Uterus (tissue), 4 donors: ENCODE measurements around the gene JUNB. TPM values are rescaled to one million over a fixed set of nuclear protein-coding genes. Genes with fewer than 3 reads are reported as not detected.

Experiments
- DNase-seq, 2 donors: peaks; one replicate each; pipeline ENCODE4 v3.0.0-alpha.2; 2019 to 2020
- H3K27ac ChIP-seq, 2 donors: fragments of 200-600 bp; sonication (generic); 1 replicate in 1 of 2; 2 replicates in 1 of 2; pipeline ENCODE4 v1.5.1; 2016 to 2018
- H3K27me3 ChIP-seq, 2 donors: fragments of 200-600 bp; sonication (generic); one replicate each; pipeline ENCODE4 v1.5.1; 2018 to 2019; ENCODE audit warnings: control low read depth in 1 of 2
- H3K36me3 ChIP-seq, 2 donors: fragments of 200-600 bp; sonication (generic); one replicate each; pipeline ENCODE4 v1.5.1; 2019; ENCODE audit warnings: control low read depth in 1 of 2
- H3K4me1 ChIP-seq, 2 donors: fragments of 200-600 bp; sonication (generic); one replicate each; pipeline ENCODE4 v1.5.1; 2018 to 2019; ENCODE audit warnings: control low read depth in 1 of 2
- H3K4me3 ChIP-seq, 2 donors: fragments of 200-600 bp; sonication (generic); 1 replicate in 1 of 2; 2 replicates in 1 of 2; pipeline ENCODE4 v1.5.1; 2018 to 2019; ENCODE audit warnings: mild to moderate bottlenecking in 1 of 2
- H3K9me3 ChIP-seq, 2 donors: fragments of 200-600 bp; sonication (generic); one replicate each; pipeline ENCODE4 v1.5.1; 2019; ENCODE audit warnings: control low read depth in 1 of 2
- POLR2A ChIP-seq, 2 donors: fragments of 450-650 bp; IDR thresholded peaks; one replicate each; pipeline ENCODE4 v1.6.1; 2016; ENCODE audit warnings: antibody characterized with exemption in 2 of 2, mild to moderate bottlenecking in 1 of 2, moderate library complexity in 1 of 2
- intact Hi-C: fragments of 100-400 bp; cut with DNase I; formaldehyde crosslinking; loops from one replicate; pipeline ENCODE4 v1.15.1; 2023; ENCODE audit warnings: low total_unique reads
- total RNA-seq, 4 donors: library from RNA; depleted of rRNA in 3 of 4; stranded (reverse); fragments of >200 nt in 3 of 4; gene quantifications; one replicate each; pipeline versions ENCODE4 v1.1.0 to v1.2.4, GENCODE V29; 2014 to 2023
- TF ChIP-seq, protein P1 (sequence below), 4 experiments: fragments of 200-600 bp in 2 of 4; fragments of 450-650 bp in 2 of 4; sonication (generic) in 2 of 4; IDR thresholded peaks; one replicate each; pipeline ENCODE4 v1.5.1; 2016 to 2019; ENCODE audit warnings: antibody characterized with exemption in 4 of 4, mild to moderate bottlenecking in 2 of 4, moderate library complexity in 1 of 4
- donor health status: DM: yes; HTN: yes; CAD: no.

The JUNB gene
- total RNA-seq, 4 donors from 2014 or later: 47.4 to 417 (median 81.5) TPM

DNA sequence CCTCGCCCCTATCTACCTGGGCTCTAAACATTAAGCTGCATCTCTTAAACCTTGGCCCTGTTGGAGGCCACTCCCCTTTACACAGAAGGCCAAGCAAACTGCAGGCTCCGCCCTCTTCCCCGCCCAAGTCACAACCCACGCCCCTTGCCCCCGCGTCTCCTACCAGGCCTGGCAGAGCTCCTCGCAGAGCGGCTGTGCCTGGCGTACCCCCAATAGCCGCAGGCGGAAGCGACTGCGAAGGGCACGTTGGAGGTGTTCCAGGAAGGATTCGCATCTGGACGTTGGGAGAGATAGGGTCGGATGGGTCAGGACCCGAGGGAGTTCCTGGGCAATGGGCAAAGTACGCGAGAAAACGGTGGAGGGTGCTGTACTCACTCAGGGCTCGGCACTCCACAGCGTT, 37.2 kb downstream of the JUNB start:
- TF ChIP-seq, protein P1, sequence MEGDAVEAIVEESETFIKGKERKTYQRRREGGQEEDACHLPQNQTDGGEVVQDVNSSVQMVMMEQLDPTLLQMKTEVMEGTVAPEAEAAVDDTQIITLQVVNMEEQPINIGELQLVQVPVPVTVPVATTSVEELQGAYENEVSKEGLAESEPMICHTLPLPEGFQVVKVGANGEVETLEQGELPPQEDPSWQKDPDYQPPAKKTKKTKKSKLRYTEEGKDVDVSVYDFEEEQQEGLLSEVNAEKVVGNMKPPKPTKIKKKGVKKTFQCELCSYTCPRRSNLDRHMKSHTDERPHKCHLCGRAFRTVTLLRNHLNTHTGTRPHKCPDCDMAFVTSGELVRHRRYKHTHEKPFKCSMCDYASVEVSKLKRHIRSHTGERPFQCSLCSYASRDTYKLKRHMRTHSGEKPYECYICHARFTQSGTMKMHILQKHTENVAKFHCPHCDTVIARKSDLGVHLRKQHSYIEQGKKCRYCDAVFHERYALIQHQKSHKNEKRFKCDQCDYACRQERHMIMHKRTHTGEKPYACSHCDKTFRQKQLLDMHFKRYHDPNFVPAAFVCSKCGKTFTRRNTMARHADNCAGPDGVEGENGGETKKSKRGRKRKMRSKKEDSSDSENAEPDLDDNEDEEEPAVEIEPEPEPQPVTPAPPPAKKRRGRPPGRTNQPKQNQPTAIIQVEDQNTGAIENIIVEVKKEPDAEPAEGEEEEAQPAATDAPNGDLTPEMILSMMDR (IDR thresholded peaks at IDR 0.05): no peak
- TF ChIP-seq POLR2A (IDR thresholded peaks at IDR 0.05): no peak
- no peak overlapping the region for H3K4me3 ChIP-seq
- H3K4me1 ChIP-seq: no peaks in the 10 kb centered on the region
- H3K9me3 ChIP-seq: no peaks in the 10 kb centered on the region
- intact Hi-C loops: no loop called here
- no peaks in the 10 kb centered on the region for H3K36me3 ChIP-seq
- H3K27me3 ChIP-seq: peaks cover 28 to 61% of the 10 kb centered on the region in 2 donors
- no peak overlapping the region for H3K27ac ChIP-seq
- no peak for DNase-seq

DNA sequence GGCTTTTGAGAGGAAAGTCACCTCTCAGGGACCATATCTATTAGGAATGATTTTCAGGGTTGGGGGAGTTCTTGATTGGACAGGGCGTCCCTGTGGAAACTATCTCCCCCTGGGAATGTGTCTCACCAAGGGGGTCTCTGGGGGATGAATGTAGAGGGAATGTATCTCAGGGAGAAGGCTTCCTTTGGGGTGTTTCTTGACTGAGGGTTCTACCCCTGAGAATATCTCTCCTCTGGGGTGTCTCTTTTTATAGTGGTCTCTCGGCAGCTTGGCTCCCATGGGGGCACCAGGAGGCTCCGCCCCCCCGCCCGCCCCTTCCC, 42.1 kb downstream of the JUNB start:
- Histone ChIP-seq H3K9me3 (no peaks in the 10 kb centered on the region), H3K4me3 (no peak overlapping the region), H3K4me1 (peaks cover 0 to 7% of the 10 kb centered on the region in 2 donors), H3K36me3 (no peaks in the 10 kb centered on the region), H3K27me3 (peaks cover 47 to 61% of the 10 kb centered on the region in 2 donors), H3K27ac (no peak overlapping the region)
- DNase-seq: no peak
- intact Hi-C loops: no loop called here
- no peak for TF ChIP-seq POLR2A (IDR thresholded peaks at IDR 0.05)
- TF ChIP-seq, protein P1 (IDR thresholded peaks at IDR 0.05): no peak

DNA sequence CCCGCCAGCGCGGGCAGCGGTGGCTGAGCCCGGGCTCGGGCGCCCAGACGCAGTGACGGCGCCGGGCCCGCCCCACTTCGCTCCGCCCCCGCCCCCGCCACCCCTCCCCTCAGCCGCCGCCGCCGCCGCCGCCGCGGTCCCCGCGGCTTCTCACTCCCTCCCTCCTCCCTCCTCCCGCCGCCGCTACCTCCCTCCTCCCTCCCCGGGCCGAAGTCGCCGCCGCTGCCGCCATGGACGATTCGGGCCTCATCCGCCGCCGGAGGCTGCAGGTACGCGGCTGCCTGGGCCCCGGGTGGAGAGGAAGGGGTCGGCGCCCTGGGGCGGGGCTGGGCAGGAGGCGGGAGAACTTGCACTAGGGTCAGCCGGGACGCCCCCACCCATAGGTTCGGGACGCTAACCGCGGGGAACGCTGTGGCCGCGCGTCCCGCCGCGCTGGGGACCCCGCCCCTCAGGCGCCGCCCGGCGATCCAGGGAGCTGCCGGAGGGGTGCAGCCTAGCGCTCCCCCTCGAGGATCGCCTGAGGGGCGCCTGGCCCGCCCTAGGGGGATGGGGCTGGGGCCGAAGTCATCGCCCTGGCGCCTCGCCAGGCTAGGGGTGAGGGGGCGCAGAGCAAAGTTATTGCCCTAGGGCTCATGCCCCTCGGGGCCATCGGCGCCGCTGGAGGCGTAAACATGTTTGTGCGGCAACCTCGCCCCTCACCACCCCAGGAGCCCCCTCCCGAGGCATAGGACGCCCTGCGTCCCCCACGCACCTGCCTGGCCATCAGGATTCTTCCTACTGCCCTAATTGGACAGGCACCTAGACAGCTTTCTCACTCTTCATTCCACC, 42.7 kb downstream of the JUNB start:
- Histone ChIP-seq H3K27me3 (peaks cover 53 to 67% of the 10 kb centered on the region in 2 donors), H3K27ac (no peak overlapping the region), H3K4me1 (peaks cover 0 to 13% of the 10 kb centered on the region in 2 donors), H3K36me3 (no peaks in the 10 kb centered on the region), H3K9me3 (no peaks in the 10 kb centered on the region), H3K4me3 (peak overlapping the region in 1 of 2 donors; percentile 23)
- intact Hi-C loops: no loop called here
- no peak for TF ChIP-seq POLR2A (IDR thresholded peaks at IDR 0.05)
- TF ChIP-seq, protein P1 (IDR thresholded peaks at IDR 0.05): no peak
- no peak for DNase-seq

DNA sequence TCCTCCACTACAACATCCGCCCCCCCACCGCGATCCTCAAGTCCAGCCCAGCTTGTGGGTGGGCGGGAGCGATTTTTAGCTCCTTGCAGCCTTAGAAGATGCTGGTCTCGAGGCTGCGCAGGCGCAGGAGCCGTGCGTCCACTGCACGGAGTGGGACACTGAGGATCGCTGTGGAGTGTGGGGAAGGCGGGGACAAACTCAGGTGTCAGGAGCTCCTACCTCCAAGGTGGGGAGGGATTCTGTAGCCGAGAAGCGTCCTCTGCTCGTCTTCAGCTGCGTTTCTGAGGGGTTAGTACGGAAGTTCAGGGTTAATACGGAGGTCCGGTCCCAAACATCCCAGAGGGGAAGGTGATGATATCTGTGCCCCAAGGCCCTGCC, 43.3 kb downstream of the JUNB start, which contains the start of gene RTBDN:
Gene RTBDN, minus strand, starts transcription at position 14 of the 378 bp plus-strand sequence. CDS start 4,600 bp downstream, outside the sequence.
- intact Hi-C loops: no loop called here

More for the DNA sequence above, 43.3 kb downstream of the JUNB start, which contains the start of gene RTBDN:
- no peak within 1 kb of the TSS for H3K27ac ChIP-seq
- no peaks in the 10 kb centered on the region for H3K9me3 ChIP-seq
- DNase-seq: no peak
- peaks cover 53 to 70% of the 10 kb centered on the region in 2 donors for H3K27me3 ChIP-seq
- no peak for TF ChIP-seq POLR2A (IDR thresholded peaks at IDR 0.05)
- TF ChIP-seq, protein P1 (IDR thresholded peaks at IDR 0.05): no peak
- H3K4me1 ChIP-seq: peaks cover 0 to 14% of the 10 kb centered on the region in 2 donors
- H3K4me3 ChIP-seq: peak within 1 kb of the TSS in 1 of 2 donors; percentile 23
- no peaks in the 10 kb centered on the region for H3K36me3 ChIP-seq
